Measurements from ENCODE around the gene CYFIP2. TPM values are rescaled to one million over a fixed set of nuclear protein-coding genes. Genes with fewer than 3 reads are reported as not detected.

Gene CYFIP2
- total and polyA plus RNA-seq, 10 of the 15 experiments (the other 5 are each of a cell fraction or from before 2014, with no cell fraction given): 43.4 to 173 (median 96.0) TPM

DNA sequence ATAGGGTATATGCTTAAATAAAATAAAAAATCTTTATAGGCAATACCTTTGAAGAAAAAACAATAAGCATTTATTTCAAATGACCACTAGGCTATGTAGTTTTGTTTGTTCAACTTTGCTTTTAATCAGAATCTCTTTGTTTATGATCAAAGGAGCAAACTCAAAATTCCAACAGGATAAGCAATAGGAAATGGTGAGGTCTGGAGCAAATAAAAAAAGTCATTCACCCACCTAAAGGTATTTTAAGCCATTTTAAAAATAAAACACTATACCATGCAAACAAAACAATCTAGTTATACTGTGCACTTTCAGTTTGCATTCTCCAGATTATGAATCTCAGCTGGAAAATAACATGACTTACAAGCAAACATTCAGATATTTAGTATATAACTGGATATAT lies 35.3 kb upstream of the CYFIP2 start:
- Histone ChIP-seq H3K36me3 (ENCODE audit: control insufficient read depth in 2 of 2, insufficient read depth in 2 of 2, low read length in 1 of 2) (no peaks in the 10 kb centered on the region), H3K4me1 (ENCODE audit: control insufficient read depth, insufficient read depth, low read length) (peaks cover 4% of the 10 kb centered on the region; the same call in 1 of the 2 replicates), H3K9me3 (replicated peaks; ENCODE audit: control insufficient read depth, insufficient read depth, low read length) (no peaks in the 10 kb centered on the region), H3K4me3 (no peak overlapping the region), H4K20me1 (ENCODE audit: control insufficient read depth, insufficient read depth) (no peaks in the 10 kb centered on the region), H2AFZ (ENCODE audit: control insufficient read depth, low read depth, low read length) (no peak overlapping the region), H3K9ac (ENCODE audit: control insufficient read depth, insufficient read depth, low read length) (no peak overlapping the region), H3K27me3 (replicated peaks in 1 of 2; ENCODE audit: control insufficient read depth in 2 of 2, insufficient read depth in 2 of 2, low read length in 1 of 2) (no peaks in the 10 kb centered on the region), H3K27ac (ENCODE audit: control insufficient read depth, insufficient read depth) (no peak overlapping the region), H3K79me2 (ENCODE audit: control insufficient read depth, insufficient read depth, low read length) (no peaks in the 10 kb centered on the region), H3K4me2 (ENCODE audit: control insufficient read depth, insufficient read depth) (no peak overlapping the region)
- RAD21 ChIA-PET (ENCODE audit: unreplicated experiment): no interaction called here
- SMC1A ChIA-PET (ENCODE audit: uncharacterized antibody, unreplicated experiment): interaction anchor here (0.8 to 1.6 kb wide), 4 partner anchors 11 to 30 kb away, joined by 3 read pairs; no protein-coding TSS in a partner anchor
- DNase-seq (ENCODE audit: low read depth, low spot score): no peak
- POLR2A ChIA-PET: no interaction called here
- no TSS peak for BruUV-seq (replicated peaks)
- in situ Hi-C loops (cut with MboI) (no loop called here), intact Hi-C loops (cut with micrococcal nuclease; ENCODE audit: unreplicated experiment) (no loop called here)
- no peak for ATAC-seq
- TF ChIP-seq JUND (IDR thresholded peaks at IDR 0.05; ENCODE audit: low read depth, low read length) (no peak), BCL11A (IDR thresholded peaks at IDR 0.05; ENCODE audit: low read depth, low read length) (no peak)
- TF ChIP-seq, protein P1, sequence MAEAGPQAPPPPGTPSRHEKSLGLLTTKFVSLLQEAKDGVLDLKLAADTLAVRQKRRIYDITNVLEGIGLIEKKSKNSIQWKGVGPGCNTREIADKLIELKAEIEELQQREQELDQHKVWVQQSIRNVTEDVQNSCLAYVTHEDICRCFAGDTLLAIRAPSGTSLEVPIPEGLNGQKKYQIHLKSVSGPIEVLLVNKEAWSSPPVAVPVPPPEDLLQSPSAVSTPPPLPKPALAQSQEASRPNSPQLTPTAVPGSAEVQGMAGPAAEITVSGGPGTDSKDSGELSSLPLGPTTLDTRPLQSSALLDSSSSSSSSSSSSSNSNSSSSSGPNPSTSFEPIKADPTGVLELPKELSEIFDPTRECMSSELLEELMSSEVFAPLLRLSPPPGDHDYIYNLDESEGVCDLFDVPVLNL (IDR thresholded peaks at IDR 0.05; ENCODE audit: low read depth, low read length): no peak
- no peak for FAIRE-seq
- CTCF ChIA-PET: interaction anchor here (0.6 to 1.6 kb wide), 3 partner anchors 8 to 202 kb away, joined by 3 read pairs; no protein-coding TSS in a partner anchor

- Histone ChIP-seq H3K36me3 (ENCODE audit: control insufficient read depth in 2 of 2, insufficient read depth in 2 of 2, low read length in 1 of 2) (no peaks in the 10 kb centered on the region), H3K27me3 (replicated peaks in 1 of 2; ENCODE audit: control insufficient read depth in 2 of 2, insufficient read depth in 2 of 2, low read length in 1 of 2) (no peaks in the 10 kb centered on the region), H3K4me1 (ENCODE audit: control insufficient read depth, insufficient read depth, low read length) (no peaks in the 10 kb centered on the region), H3K4me3 (no peak overlapping the region), H4K20me1 (ENCODE audit: control insufficient read depth, insufficient read depth) (no peaks in the 10 kb centered on the region), H3K9me3 (replicated peaks; ENCODE audit: control insufficient read depth, insufficient read depth, low read length) (no peaks in the 10 kb centered on the region), H3K4me2 (ENCODE audit: control insufficient read depth, insufficient read depth) (no peak overlapping the region), H3K27ac (ENCODE audit: control insufficient read depth, insufficient read depth) (no peak overlapping the region), H2AFZ (ENCODE audit: control insufficient read depth, low read depth, low read length) (no peak overlapping the region), H3K79me2 (ENCODE audit: control insufficient read depth, insufficient read depth, low read length) (no peaks in the 10 kb centered on the region), H3K9ac (ENCODE audit: control insufficient read depth, insufficient read depth, low read length) (no peak overlapping the region)
- 66% methylated on average over 6 of the region's 6 CpGs for WGBS (ENCODE audit: insufficient coverage, insufficient replicate concordance, low lambda C conversion rate, missing lambda C conversion rate)
- no peak for ATAC-seq
- ChIA-PET RAD21 (ENCODE audit: unreplicated experiment) (no interaction called here), SMC1A (ENCODE audit: uncharacterized antibody, unreplicated experiment) (interaction anchor here (1.1 to 1.2 kb wide), 2 partner anchors 11 to 38 kb away, joined by 3 read pairs; no protein-coding TSS in a partner anchor), POLR2A (no interaction called here), CTCF (interaction anchor here (1.2 to 2.3 kb wide), 2 partner anchors 11 to 20 kb away, joined by 3 to 8 read pairs; no protein-coding TSS in a partner anchor)
- no peak for DNase-seq (ENCODE audit: low read depth, low spot score)
- in situ Hi-C loops (cut with MboI): no loop called here
- intact Hi-C loops (cut with micrococcal nuclease; ENCODE audit: unreplicated experiment): no loop called here
- no peak for FAIRE-seq
- no TSS peak for BruUV-seq (replicated peaks)
- TF ChIP-seq NR2F1 (conservative IDR thresholded peaks at IDR 0.05) (no peak), CUX1 (IDR thresholded peaks at IDR 0.05; ENCODE audit: insufficient replicate concordance, low read depth, low read length) (no peak), CREM (IDR thresholded peaks at IDR 0.05; ENCODE audit: low read depth) (no peak), SUPT20H (IDR thresholded peaks at IDR 0.05; ENCODE audit: borderline replicate concordance, control insufficient read depth, low read depth, low read length) (no peak), ZNF207 (IDR thresholded peaks at IDR 0.05; ENCODE audit: borderline replicate concordance) (no peak), STAT3 (IDR thresholded peaks at IDR 0.05; ENCODE audit: low read depth, low read length) (no peak), SPI1 (IDR thresholded peaks at IDR 0.05; ENCODE audit: borderline replicate concordance, insufficient read depth, low read depth, low read length) (no peak), SREBF1 (IDR thresholded peaks at IDR 0.05; ENCODE audit: low read length) (no peak), NFIC (IDR thresholded peaks at IDR 0.05; ENCODE audit: low read depth, low read length) (no peak), ATF7 (IDR thresholded peaks at IDR 0.05; ENCODE audit: low read depth) (no peak)
Measured at GRCh38 chr5:157232706-157233105, 33.2 kb upstream of the CYFIP2 start.
